ENCODE measurements around the gene GNAQ.

- no peak for TF ChIP-seq YY1 (IDR thresholded peaks at IDR 0.05; ENCODE audit: low read depth)
- no peak for TF ChIP-seq REST (IDR thresholded peaks at IDR 0.05; ENCODE audit: low read depth)
- TF ChIP-seq EP300 (IDR thresholded peaks at IDR 0.05; ENCODE audit: borderline replicate concordance), result no peak
These were observed 248.1 kb downstream of the GNAQ start for GRCh38 chr9:77783518-77783917.

Measured in Ishikawa (cell line).